Mesothelial cell of epicardium (in vitro differentiated cells): ENCODE data around the gene AHCY. TPM values are rescaled to one million over a fixed set of nuclear protein-coding genes. Genes with fewer than 3 reads are reported as not detected.
"Not testable (repeated sequence)": the region's sequence is repeated elsewhere in the genome, so short reads cannot be mapped to it uniquely, and the experiment has no call there.

Source experiments
- DNase-seq, 2 experiments: peaks; one replicate each; pipeline ENCODE4 v3.0.0; 2021; ENCODE audit warnings: low spot score in 2 of 2; ENCODE audit not compliant: unreplicated experiment in 2 of 2
- H3K27ac Mint-ChIP-seq: 2 replicates; pipeline ENCODE4 v1.8.0; 2021; ENCODE audit warnings: mixed read lengths
- H3K27me3 Mint-ChIP-seq: 2 replicates; pipeline ENCODE4 v1.8.0; 2021; ENCODE audit warnings: low read depth, mixed read lengths
- H3K36me3 Mint-ChIP-seq: 2 replicates; pipeline ENCODE4 v1.8.0; 2021; ENCODE audit warnings: mixed read lengths
- H3K4me1 Mint-ChIP-seq: 2 replicates; pipeline ENCODE4 v1.8.0; 2021; ENCODE audit warnings: mixed read lengths
- H3K4me3 Mint-ChIP-seq: 2 replicates; pipeline ENCODE4 v1.8.0; 2021; ENCODE audit warnings: mild to moderate bottlenecking, moderate library complexity, mixed read lengths
- H3K9me3 Mint-ChIP-seq: 2 replicates; pipeline ENCODE4 v1.8.0; 2021; ENCODE audit warnings: mixed read lengths
- CTCF ChIP-seq: fragments of 200-600 bp; sonication (generic); IDR thresholded peaks from one replicate; pipeline ENCODE4 v1.5.0; 2021; ENCODE audit warnings: antibody characterized with exemption; ENCODE audit not compliant: unreplicated experiment
- total RNA-seq: library from RNA; stranded (reverse); gene quantifications from 3 replicates; pipeline ENCODE4 v1.2.1, GENCODE V29; 2021

Gene AHCY
- total RNA-seq, 1 donor from 2014 or later: 150 TPM

- no peak overlapping the region for H3K27ac Mint-ChIP-seq
- TF ChIP-seq CTCF: no peak
- no peak for DNase-seq
- H3K36me3 Mint-ChIP-seq: no peaks in the 10 kb centered on the region
- H3K9me3 Mint-ChIP-seq: no peaks in the 10 kb centered on the region
- peaks cover 5% of the 10 kb centered on the region for H3K4me1 Mint-ChIP-seq
- H3K4me3 Mint-ChIP-seq: no peak overlapping the region
- H3K27me3 Mint-ChIP-seq: no peaks in the 10 kb centered on the region
These were observed 25.9 kb upstream of the AHCY start for GRCh38 chr20:34328928-34329677.

GRCh38 chr20:34328207-34328606 is 25.1 kb upstream of the AHCY start:
- not testable (repeated sequence) for H3K27ac Mint-ChIP-seq, H3K4me3 Mint-ChIP-seq, H3K27me3 Mint-ChIP-seq, H3K36me3 Mint-ChIP-seq, H3K9me3 Mint-ChIP-seq, DNase-seq, H3K4me1 Mint-ChIP-seq

- Mint-ChIP-seq H3K36me3 (no peaks in the 10 kb centered on the region), H3K4me3 (no peak overlapping the region), H3K9me3 (no peaks in the 10 kb centered on the region), H3K27ac (no peak overlapping the region), H3K4me1 (no peaks in the 10 kb centered on the region), H3K27me3 (no peaks in the 10 kb centered on the region)
- TF ChIP-seq CTCF: no peak
- DNase-seq: no peak
These were observed 21.4 kb upstream of the AHCY start for GRCh38 chr20:34324541-34324940.

GRCh38 chr20:34322267-34323105 is 19.3 kb upstream of the AHCY start:
- H3K27me3 Mint-ChIP-seq: no peaks in the 10 kb centered on the region
- no peaks in the 10 kb centered on the region for H3K4me1 Mint-ChIP-seq
- TF ChIP-seq CTCF: no peak
- H3K9me3 Mint-ChIP-seq: no peaks in the 10 kb centered on the region
- no peak overlapping the region for H3K27ac Mint-ChIP-seq
- H3K36me3 Mint-ChIP-seq: no peaks in the 10 kb centered on the region
- no peak for DNase-seq
- H3K4me3 Mint-ChIP-seq: no peak overlapping the region

- no peaks in the 10 kb centered on the region for H3K9me3 Mint-ChIP-seq
- no peak overlapping the region for H3K4me3 Mint-ChIP-seq
- DNase-seq: no peak
- no peak overlapping the region for H3K27ac Mint-ChIP-seq
- no peaks in the 10 kb centered on the region for H3K27me3 Mint-ChIP-seq
- no peak for TF ChIP-seq CTCF
- no peaks in the 10 kb centered on the region for H3K4me1 Mint-ChIP-seq
- no peaks in the 10 kb centered on the region for H3K36me3 Mint-ChIP-seq
These were observed 17.7 kb upstream of the AHCY start for GRCh38 chr20:34320861-34321260.
